Testis (tissue), 2 donors: ENCODE data around the gene PYCR2.

ENCODE experiments used
- POLR2A ChIP-seq: fragments of 450-650 bp; IDR thresholded peaks from one replicate; pipeline ENCODE4 v1.6.1; 2017; ENCODE audit warnings: antibody characterized with exemption, mild to moderate bottlenecking, moderate library complexity
- TF ChIP-seq, protein P1 (sequence below), 3 experiments: fragments of 450-650 bp in 2 of 3; fragments of 200-600 bp in 1 of 3; sonication (generic) in 1 of 3; IDR thresholded peaks; one replicate each; pipeline ENCODE4 v1.5.1; 2016 to 2019; ENCODE audit warnings: antibody characterized with exemption in 3 of 3, mild to moderate bottlenecking in 2 of 3, moderate library complexity in 1 of 3

- TF ChIP-seq, protein P1, sequence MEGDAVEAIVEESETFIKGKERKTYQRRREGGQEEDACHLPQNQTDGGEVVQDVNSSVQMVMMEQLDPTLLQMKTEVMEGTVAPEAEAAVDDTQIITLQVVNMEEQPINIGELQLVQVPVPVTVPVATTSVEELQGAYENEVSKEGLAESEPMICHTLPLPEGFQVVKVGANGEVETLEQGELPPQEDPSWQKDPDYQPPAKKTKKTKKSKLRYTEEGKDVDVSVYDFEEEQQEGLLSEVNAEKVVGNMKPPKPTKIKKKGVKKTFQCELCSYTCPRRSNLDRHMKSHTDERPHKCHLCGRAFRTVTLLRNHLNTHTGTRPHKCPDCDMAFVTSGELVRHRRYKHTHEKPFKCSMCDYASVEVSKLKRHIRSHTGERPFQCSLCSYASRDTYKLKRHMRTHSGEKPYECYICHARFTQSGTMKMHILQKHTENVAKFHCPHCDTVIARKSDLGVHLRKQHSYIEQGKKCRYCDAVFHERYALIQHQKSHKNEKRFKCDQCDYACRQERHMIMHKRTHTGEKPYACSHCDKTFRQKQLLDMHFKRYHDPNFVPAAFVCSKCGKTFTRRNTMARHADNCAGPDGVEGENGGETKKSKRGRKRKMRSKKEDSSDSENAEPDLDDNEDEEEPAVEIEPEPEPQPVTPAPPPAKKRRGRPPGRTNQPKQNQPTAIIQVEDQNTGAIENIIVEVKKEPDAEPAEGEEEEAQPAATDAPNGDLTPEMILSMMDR (IDR thresholded peaks at IDR 0.05) = no peak
- TF ChIP-seq POLR2A = no peak
These were observed 6.5 kb upstream of the PYCR2 start for GRCh38 chr1:225930566-225930965.
